Measurements from ENCODE around the gene PRUNE1. TPM values are rescaled to one million over a fixed set of nuclear protein-coding genes. Genes with fewer than 3 reads are reported as not detected.

PRUNE1 gene
- polyA plus RNA-seq, 1 donor from 2014 or later, result 32.2 TPM

DNA sequence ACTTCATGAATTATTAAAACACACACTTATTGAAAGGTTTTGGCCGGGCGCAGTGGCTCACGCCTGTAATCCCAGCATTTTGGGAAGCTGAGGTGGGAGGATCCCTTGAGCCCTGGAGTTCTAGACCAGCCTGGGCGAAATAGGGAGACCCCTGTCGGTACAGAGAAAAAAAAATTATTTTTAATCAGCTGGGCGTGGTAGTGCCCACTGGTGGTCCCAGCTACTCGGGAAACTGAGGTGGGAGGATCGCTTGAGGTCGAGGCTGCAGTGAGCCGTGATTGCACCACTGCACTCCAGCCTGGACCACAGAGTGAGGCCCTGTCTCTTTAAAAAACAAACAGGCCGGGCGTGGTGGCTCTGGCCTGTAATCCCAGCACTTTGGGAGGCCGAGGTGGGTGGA is 64.0 kb downstream of the PRUNE1 start:
- Histone ChIP-seq H4K20me1 (ENCODE audit: insufficient read depth) (no peaks in the 10 kb centered on the region), H2AFZ (ENCODE audit: low read depth, low read length) (no peak overlapping the region), H3K36me3 (ENCODE audit: insufficient read depth, low read length) (no peaks in the 10 kb centered on the region), H3K4me3 (ENCODE audit: low read length) (no peak overlapping the region), H3K27ac (ENCODE audit: low read length) (no peak overlapping the region), H3K9me3 (ENCODE audit: low read length) (no peaks in the 10 kb centered on the region), H3K9me2 (ENCODE audit: insufficient read depth, low read length) (no peaks in the 10 kb centered on the region), H3F3A (ENCODE audit: insufficient read depth, low read length, poor library complexity, severe bottlenecking) (no peaks in the 10 kb centered on the region), H3K27me3 (ENCODE audit: insufficient read depth, low read depth, low read length) (no peaks in the 10 kb centered on the region), H3K79me2 (replicated peaks; ENCODE audit: insufficient read depth, low read length) (peaks cover 23% of the 10 kb centered on the region), H3K4me2 (ENCODE audit: low read length) (no peak overlapping the region), H3K9ac (ENCODE audit: low read length) (no peak overlapping the region)
- TF ChIP-seq EP300 (conservative IDR thresholded peaks at IDR 0.05; ENCODE audit: poor library complexity, severe bottlenecking), result no peak
- TF ChIP-seq MXI1 (conservative IDR thresholded peaks at IDR 0.05; ENCODE audit: poor library complexity, severe bottlenecking), result no peak
- TF ChIP-seq, protein P1, sequence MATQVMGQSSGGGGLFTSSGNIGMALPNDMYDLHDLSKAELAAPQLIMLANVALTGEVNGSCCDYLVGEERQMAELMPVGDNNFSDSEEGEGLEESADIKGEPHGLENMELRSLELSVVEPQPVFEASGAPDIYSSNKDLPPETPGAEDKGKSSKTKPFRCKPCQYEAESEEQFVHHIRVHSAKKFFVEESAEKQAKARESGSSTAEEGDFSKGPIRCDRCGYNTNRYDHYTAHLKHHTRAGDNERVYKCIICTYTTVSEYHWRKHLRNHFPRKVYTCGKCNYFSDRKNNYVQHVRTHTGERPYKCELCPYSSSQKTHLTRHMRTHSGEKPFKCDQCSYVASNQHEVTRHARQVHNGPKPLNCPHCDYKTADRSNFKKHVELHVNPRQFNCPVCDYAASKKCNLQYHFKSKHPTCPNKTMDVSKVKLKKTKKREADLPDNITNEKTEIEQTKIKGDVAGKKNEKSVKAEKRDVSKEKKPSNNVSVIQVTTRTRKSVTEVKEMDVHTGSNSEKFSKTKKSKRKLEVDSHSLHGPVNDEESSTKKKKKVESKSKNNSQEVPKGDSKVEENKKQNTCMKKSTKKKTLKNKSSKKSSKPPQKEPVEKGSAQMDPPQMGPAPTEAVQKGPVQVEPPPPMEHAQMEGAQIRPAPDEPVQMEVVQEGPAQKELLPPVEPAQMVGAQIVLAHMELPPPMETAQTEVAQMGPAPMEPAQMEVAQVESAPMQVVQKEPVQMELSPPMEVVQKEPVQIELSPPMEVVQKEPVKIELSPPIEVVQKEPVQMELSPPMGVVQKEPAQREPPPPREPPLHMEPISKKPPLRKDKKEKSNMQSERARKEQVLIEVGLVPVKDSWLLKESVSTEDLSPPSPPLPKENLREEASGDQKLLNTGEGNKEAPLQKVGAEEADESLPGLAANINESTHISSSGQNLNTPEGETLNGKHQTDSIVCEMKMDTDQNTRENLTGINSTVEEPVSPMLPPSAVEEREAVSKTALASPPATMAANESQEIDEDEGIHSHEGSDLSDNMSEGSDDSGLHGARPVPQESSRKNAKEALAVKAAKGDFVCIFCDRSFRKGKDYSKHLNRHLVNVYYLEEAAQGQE (IDR thresholded peaks at IDR 0.05; ENCODE audit: borderline replicate concordance), result no peak
- TF ChIP-seq POLR2AphosphoS5 (IDR thresholded peaks at IDR 0.05), result no peak
- no peak for TF ChIP-seq TAF1 (IDR thresholded peaks at IDR 0.05; ENCODE audit: low read depth)
- TF ChIP-seq RAD21 (conservative IDR thresholded peaks at IDR 0.05), result no peak
- TF ChIP-seq EZH2 (IDR thresholded peaks at IDR 0.05; ENCODE audit: borderline replicate concordance, insufficient read depth, low read length, poor library complexity, severe bottlenecking), result no peak
- TF ChIP-seq, protein P2, sequence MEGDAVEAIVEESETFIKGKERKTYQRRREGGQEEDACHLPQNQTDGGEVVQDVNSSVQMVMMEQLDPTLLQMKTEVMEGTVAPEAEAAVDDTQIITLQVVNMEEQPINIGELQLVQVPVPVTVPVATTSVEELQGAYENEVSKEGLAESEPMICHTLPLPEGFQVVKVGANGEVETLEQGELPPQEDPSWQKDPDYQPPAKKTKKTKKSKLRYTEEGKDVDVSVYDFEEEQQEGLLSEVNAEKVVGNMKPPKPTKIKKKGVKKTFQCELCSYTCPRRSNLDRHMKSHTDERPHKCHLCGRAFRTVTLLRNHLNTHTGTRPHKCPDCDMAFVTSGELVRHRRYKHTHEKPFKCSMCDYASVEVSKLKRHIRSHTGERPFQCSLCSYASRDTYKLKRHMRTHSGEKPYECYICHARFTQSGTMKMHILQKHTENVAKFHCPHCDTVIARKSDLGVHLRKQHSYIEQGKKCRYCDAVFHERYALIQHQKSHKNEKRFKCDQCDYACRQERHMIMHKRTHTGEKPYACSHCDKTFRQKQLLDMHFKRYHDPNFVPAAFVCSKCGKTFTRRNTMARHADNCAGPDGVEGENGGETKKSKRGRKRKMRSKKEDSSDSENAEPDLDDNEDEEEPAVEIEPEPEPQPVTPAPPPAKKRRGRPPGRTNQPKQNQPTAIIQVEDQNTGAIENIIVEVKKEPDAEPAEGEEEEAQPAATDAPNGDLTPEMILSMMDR (IDR thresholded peaks at IDR 0.05; ENCODE audit: poor library complexity, severe bottlenecking), result no peak
- no peak for TF ChIP-seq SMC3 (conservative IDR thresholded peaks at IDR 0.05; ENCODE audit: poor library complexity)

Small RNA genes lying within 50 kb of the gene (small RNA-seq; reads per million reads assigned to genes)
- gene RNU6-884P, result 0.03 to 12.2 (median 1.5) reads per million in 3 experiments

Other genes starting within 250 kb of the PRUNE1 start
- gene CTSS, start 242.7 kb upstream of the PRUNE1 start, polyA plus RNA-seq, result 0.30 and 3.2 TPM in 2 replicates
- gene CTSK, start 200.2 kb upstream of the PRUNE1 start, polyA plus RNA-seq, result 8.0 and 9.3 TPM in 2 replicates
- 17.8 and 17.9 TPM in 2 replicates for gene ARNT, start 131.8 kb upstream of the PRUNE1 start, polyA plus RNA-seq
- gene CTXND2, start 121.3 kb upstream of the PRUNE1 start, polyA plus RNA-seq, result not detected in 2 replicates
- 39.1 and 51.1 TPM in 2 replicates for gene SETDB1, start 82.1 kb upstream of the PRUNE1 start, polyA plus RNA-seq
- gene CERS2, start 33.6 kb upstream of the PRUNE1 start, polyA plus RNA-seq, result 39.1 and 49.7 TPM in 2 replicates
- gene ANXA9, start 26.2 kb upstream of the PRUNE1 start, polyA plus RNA-seq, result not detected in 2 replicates
- gene MINDY1, start 1.5 kb upstream of the PRUNE1 start, polyA plus RNA-seq, result 16.1 and 25.2 TPM in 2 replicates
- 0.16 and 0.33 TPM in 2 replicates for gene BNIPL, start 28.1 kb downstream of the PRUNE1 start, polyA plus RNA-seq
- gene C1orf56, start 39.3 kb downstream of the PRUNE1 start, polyA plus RNA-seq, result 0.87 and 1.2 TPM in 2 replicates
- gene CDC42SE1, start 51.2 kb downstream of the PRUNE1 start, polyA plus RNA-seq, result 102 and 107 TPM in 2 replicates
- 131 and 142 TPM in 2 replicates for gene MLLT11, start 51.9 kb downstream of the PRUNE1 start, polyA plus RNA-seq
- gene GABPB2, start 62.3 kb downstream of the PRUNE1 start, polyA plus RNA-seq, result 3.0 and 4.1 TPM in 2 replicates
- gene SEMA6C, start 138.2 kb downstream of the PRUNE1 start, polyA plus RNA-seq, result 32.5 and 39.3 TPM in 2 replicates
- not detected in 2 replicates for gene TNFAIP8L2, start 148.2 kb downstream of the PRUNE1 start, polyA plus RNA-seq
- gene LYSMD1, start 157.5 kb downstream of the PRUNE1 start, polyA plus RNA-seq, result 13.3 and 16.0 TPM in 2 replicates
- gene SCNM1, start 157.7 kb downstream of the PRUNE1 start, polyA plus RNA-seq, result 91.1 and 106 TPM in 2 replicates
- gene TMOD4, start 167.5 kb downstream of the PRUNE1 start, polyA plus RNA-seq, result not detected in 2 replicates
- gene VPS72, start 181.7 kb downstream of the PRUNE1 start, polyA plus RNA-seq, result 232 and 275 TPM in 2 replicates
- 66.0 and 66.4 TPM in 2 replicates for gene PIP5K1A, start 190.1 kb downstream of the PRUNE1 start, polyA plus RNA-seq
- 341 and 364 TPM in 2 replicates for gene PSMD4, start 246.3 kb downstream of the PRUNE1 start, polyA plus RNA-seq

Data from neural cell (in vitro differentiated cells).